Ectodermal cell (in vitro differentiated cells): Measurements from ENCODE around the gene PRKCZ.

ENCODE experiments used
- H3K27ac ChIP-seq: 2 replicates; pipeline ENCODE4 v1.7.0; 2013; ENCODE audit warnings: mild to moderate bottlenecking, low read depth, low read length; ENCODE audit not compliant: insufficient read depth, poor library complexity, severe bottlenecking
- H3K27me3 ChIP-seq: 2 replicates; pipeline ENCODE4 v1.7.0; 2013; ENCODE audit warnings: mild to moderate bottlenecking, low read length; ENCODE audit not compliant: insufficient read depth, control insufficient read depth, poor library complexity, severe bottlenecking
- H3K36me3 ChIP-seq: one replicate; pipeline ENCODE4 v1.7.0; 2013; ENCODE audit warnings: low read length; ENCODE audit not compliant: control insufficient read depth, insufficient read depth
- H3K4me1 ChIP-seq: one replicate; pipeline ENCODE4 v1.7.0; 2013; ENCODE audit warnings: low read length; ENCODE audit not compliant: control insufficient read depth, insufficient read depth
- H3K4me3 ChIP-seq: 2 replicates; pipeline ENCODE4 v1.7.0; 2013; ENCODE audit warnings: low read depth, low read length, control low read depth; ENCODE audit not compliant: insufficient read depth
- H3K9me3 ChIP-seq: 2 replicates; pipeline ENCODE4 v1.7.0; 2013; ENCODE audit warnings: mild to moderate bottlenecking, low read length, moderate library complexity; ENCODE audit not compliant: control insufficient read depth
- WGBS, 2 experiments: methylation state at CpG; one replicate each; pipeline ENCODE4 v1.1.7; 2013; ENCODE audit warnings: missing lambda C conversion rate in 2 of 2; 5-methylcytosine and 5-hydroxymethylcytosine counted together

Gene PRKCZ

GRCh38 chr1:2184934-2185333, 134.7 kb downstream of the PRKCZ start:
- H3K27ac ChIP-seq = no peak overlapping the region
- H3K4me3 ChIP-seq = no peak overlapping the region
- no peaks in the 10 kb centered on the region for H3K9me3 ChIP-seq
- peaks cover 6% of the 10 kb centered on the region for H3K36me3 ChIP-seq
- H3K27me3 ChIP-seq = no peaks in the 10 kb centered on the region
- WGBS, 2 experiments = 97% methylated on average over 33 of the region's 33 CpGs
- peaks cover 7% of the 10 kb centered on the region for H3K4me1 ChIP-seq

DNA sequence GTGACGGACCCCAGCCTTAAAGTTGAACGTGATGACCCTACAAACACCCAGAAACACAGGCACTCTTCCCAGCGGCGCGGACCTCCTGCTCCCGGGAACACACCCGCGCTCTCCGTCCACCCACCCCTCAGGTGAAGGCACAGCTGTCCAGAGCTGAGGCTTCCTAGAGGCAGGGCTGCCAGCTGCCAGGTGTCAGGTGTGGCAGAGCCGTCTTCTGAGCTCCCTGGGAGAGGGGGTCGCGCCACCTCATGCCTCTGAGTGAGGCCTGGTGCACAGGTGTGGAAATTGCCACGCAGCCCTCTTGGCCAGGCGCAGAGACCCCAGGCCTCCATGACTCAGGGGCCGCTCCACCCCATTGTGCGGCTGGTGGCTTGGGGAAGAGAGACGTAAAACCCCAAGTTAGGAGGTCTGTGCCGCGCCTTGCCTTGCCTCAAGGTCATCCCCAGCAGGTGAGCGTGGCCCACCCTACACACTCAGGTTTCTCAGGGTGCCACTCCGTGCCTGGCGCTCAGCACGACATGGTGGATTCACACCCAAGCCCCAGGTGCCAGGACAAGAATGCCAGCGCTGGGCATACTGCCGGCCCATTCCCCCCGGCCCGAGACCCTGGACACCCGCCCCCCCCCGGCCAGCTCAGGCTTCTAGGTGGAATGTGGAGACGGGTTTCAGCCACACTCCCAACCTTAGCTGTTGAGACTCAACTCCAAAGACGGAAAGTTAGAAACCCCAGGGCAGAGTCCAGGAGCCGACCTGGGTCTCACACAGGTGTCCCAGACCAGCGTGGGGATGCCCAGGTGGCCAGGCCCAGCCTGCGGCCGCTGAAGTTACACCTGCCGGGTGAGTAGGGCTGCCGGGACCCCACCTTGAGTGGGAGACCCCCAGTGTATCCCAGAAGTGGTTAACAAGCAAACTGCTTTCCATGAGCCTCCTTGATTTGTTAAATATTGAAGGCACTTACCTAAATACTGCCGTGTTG, 136.0 kb downstream of the PRKCZ start:
- 96 to 97% methylated on average over 38 of the region's 38 CpGs for WGBS, 2 experiments
- Histone ChIP-seq H3K4me1 (peaks cover 18% of the 10 kb centered on the region), H3K27ac (no peak overlapping the region), H3K36me3 (peaks cover 6% of the 10 kb centered on the region), H3K4me3 (no peak overlapping the region), H3K27me3 (no peaks in the 10 kb centered on the region), H3K9me3 (no peaks in the 10 kb centered on the region)

GRCh38 chr1:2186901-2187300, 136.7 kb downstream of the PRKCZ start:
- Histone ChIP-seq H3K4me1 (peaks cover 18% of the 10 kb centered on the region), H3K27ac (no peak overlapping the region), H3K4me3 (no peak overlapping the region), H3K9me3 (no peaks in the 10 kb centered on the region), H3K27me3 (no peaks in the 10 kb centered on the region), H3K36me3 (peaks cover 6% of the 10 kb centered on the region)
- 94 to 98% methylated on average over 9 of the region's 9 CpGs for WGBS, 2 experiments

- no peaks in the 10 kb centered on the region for H3K27me3 ChIP-seq
- H3K4me1 ChIP-seq = peaks cover 18% of the 10 kb centered on the region
- H3K27ac ChIP-seq = no peak overlapping the region
- no peak overlapping the region for H3K4me3 ChIP-seq
- WGBS, 2 experiments = 93% methylated on average over 13 of the region's 13 CpGs
- H3K9me3 ChIP-seq = no peaks in the 10 kb centered on the region
- peaks cover 6% of the 10 kb centered on the region for H3K36me3 ChIP-seq
Measured at GRCh38 chr1:2187619-2188018, 137.4 kb downstream of the PRKCZ start.

GRCh38 chr1:2188336-2188735, 138.1 kb downstream of the PRKCZ start:
- peaks cover 6% of the 10 kb centered on the region for H3K36me3 ChIP-seq
- H3K9me3 ChIP-seq = no peaks in the 10 kb centered on the region
- WGBS, 2 experiments = 91 to 92% methylated on average over 16 of the region's 16 CpGs
- no peak overlapping the region for H3K4me3 ChIP-seq
- no peaks in the 10 kb centered on the region for H3K27me3 ChIP-seq
- peaks cover 24% of the 10 kb centered on the region for H3K4me1 ChIP-seq
- H3K27ac ChIP-seq = no peak overlapping the region

DNA sequence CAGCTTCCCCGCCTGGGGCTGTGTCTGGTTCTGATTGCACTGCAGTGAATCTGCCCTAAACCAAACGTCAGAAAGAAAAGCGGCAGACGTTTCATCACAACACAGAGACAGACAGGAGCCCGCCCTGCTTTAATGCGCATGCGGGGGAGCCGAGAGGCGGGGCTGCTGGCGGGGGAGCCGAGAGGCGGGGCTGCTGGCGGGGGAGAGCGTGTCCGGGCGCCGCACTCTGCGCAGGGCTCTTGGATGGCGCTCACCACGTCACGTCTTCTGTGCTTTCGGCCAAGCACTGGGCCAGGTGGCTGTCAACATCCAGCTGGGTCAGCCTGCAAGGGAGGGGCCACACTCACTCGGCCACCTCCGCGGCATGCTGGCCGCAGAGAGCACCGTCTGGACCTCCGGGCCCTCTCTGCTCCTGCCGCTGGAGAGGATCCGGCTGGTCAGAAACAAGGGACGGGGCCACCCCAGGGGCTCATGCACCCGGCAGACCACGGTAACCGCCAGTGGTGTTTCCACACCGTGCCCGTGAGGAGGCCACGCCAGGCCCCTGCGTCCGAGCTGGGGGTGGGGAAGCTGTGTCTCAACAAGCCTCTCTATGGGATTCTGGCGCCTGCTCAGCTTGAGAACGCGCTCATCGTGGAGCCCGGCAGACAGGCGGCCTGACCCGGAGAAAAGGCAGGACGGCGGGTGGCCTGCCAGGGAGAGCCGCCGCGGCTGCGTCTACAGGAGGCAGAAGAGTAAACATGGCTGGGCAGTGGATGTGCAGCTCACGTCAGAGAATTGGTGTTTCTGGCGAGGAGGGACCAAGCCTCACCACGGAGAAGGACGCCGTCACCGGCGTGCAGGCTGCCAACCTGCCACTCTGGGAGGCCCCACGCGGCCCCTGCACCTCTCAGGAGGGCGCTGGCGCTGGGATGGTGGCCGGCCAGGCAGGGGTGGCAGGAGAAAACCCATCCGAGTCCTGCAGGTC, 139.5 kb downstream of the PRKCZ start:
- peak overlapping the region; percentile 83 for H3K27ac ChIP-seq
- 28 to 29% methylated on average over 65 of the region's 65 CpGs for WGBS, 2 experiments
- H3K27me3 ChIP-seq = no peaks in the 10 kb centered on the region
- peaks cover 30% of the 10 kb centered on the region for H3K4me1 ChIP-seq
- H3K36me3 ChIP-seq = peaks cover 6% of the 10 kb centered on the region
- H3K9me3 ChIP-seq = no peaks in the 10 kb centered on the region
- peak overlapping the region; percentile 39 for H3K4me3 ChIP-seq

- no peaks in the 10 kb centered on the region for H3K27me3 ChIP-seq
- no peaks in the 10 kb centered on the region for H3K9me3 ChIP-seq
- no peak overlapping the region for H3K4me3 ChIP-seq
- H3K4me1 ChIP-seq = peaks cover 30% of the 10 kb centered on the region
- H3K36me3 ChIP-seq = peaks cover 6% of the 10 kb centered on the region
- H3K27ac ChIP-seq = no peak overlapping the region
- 94% methylated on average over 19 of the region's 19 CpGs for WGBS, 2 experiments
Measured at GRCh38 chr1:2190491-2190976, 140.3 kb downstream of the PRKCZ start.

DNA sequence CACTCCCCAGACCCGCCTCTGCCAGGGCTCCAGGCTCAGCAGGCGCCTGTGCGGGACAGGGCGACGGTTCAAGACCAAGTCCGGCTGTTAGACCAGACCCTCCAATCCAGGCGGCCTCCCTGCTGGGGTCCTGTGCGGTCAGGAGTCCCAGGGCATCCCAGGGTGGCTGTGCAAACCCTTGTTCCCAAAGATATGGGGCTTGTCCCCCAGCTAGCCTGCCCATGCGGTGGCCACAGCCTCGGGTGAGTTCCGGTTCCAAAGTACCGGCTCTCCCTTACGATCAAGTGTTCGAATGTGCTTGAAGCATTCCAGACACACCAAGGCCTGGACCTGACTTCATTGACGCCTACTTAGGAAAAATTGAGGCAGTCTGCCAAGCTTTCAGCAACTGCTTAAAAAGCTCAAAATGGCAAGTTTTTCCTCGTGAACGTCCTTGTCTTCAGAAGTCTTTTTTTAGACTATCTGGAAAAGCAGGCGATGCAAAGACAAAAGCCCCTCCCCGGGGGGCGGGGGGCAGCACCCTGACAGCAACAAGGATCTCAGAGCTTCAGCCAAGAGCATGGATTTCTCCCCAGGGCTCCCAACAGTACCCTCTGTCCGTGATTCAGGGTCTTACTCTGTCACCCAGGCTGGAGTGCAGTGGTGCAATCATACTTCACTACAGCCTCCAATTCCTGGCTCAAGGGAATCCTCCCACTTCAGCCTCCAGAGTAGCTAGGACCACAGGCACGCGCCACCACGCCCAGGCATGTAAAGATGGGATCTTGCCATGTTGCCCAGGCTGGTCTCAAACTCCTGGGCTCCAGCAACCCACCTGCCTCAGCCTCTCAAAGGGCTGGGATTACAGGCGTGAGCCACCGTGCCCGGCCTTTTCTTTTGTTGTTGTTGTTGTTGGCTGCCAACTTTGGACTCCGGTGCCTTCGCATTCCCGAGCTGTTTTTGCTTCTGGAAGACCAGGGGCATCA, 142.1 kb downstream of the PRKCZ start:
- H3K27me3 ChIP-seq = no peaks in the 10 kb centered on the region
- H3K4me1 ChIP-seq = peaks cover 30% of the 10 kb centered on the region
- 93 to 94% methylated on average over 30 of the region's 30 CpGs for WGBS, 2 experiments
- no peak overlapping the region for H3K27ac ChIP-seq
- H3K4me3 ChIP-seq = no peak overlapping the region
- no peaks in the 10 kb centered on the region for H3K36me3 ChIP-seq
- H3K9me3 ChIP-seq = no peaks in the 10 kb centered on the region

GRCh38 chr1:2193514-2194281, 143.5 kb downstream of the PRKCZ start:
- H3K27me3 ChIP-seq = no peaks in the 10 kb centered on the region
- H3K4me3 ChIP-seq = peak overlapping the region; percentile 53
- WGBS, 2 experiments = 72 to 75% methylated on average over 44 of the region's 44 CpGs
- H3K36me3 ChIP-seq = no peaks in the 10 kb centered on the region
- no peak overlapping the region for H3K27ac ChIP-seq
- H3K9me3 ChIP-seq = no peaks in the 10 kb centered on the region
- peaks cover 30% of the 10 kb centered on the region for H3K4me1 ChIP-seq
